Liver (tissue), 9 donors: ENCODE data around the gene FOXK1. TPM values are rescaled to one million over a fixed set of nuclear protein-coding genes. Genes with fewer than 3 reads are reported as not detected.
A peak's percentile ranks its signal among the peaks of the same experiment; 100 is the strongest.

Source experiments
- DNase-seq: peaks from one replicate; pipeline ENCODE4 v3.0.0-alpha.2; 2017; ENCODE audit warnings: low spot score
- H3K27ac ChIP-seq, 2 donors: one replicate each; pipeline ENCODE4 v1.7.0; 2013; ENCODE audit warnings: inconsistent platforms in 2 of 2, low read length in 2 of 2, control low read depth in 1 of 2, low read depth in 1 of 2, mild to moderate bottlenecking in 1 of 2
- H3K27me3 ChIP-seq, 4 donors: one replicate each; pipeline versions ENCODE4 v1.6.1 to v1.7.0; 2013; ENCODE audit warnings: low read length in 3 of 4, inconsistent platforms in 1 of 4, mild to moderate bottlenecking in 1 of 4, moderate library complexity in 1 of 4; ENCODE audit not compliant: control insufficient read depth in 4 of 4, insufficient read depth in 4 of 4
- H3K36me3 ChIP-seq, 4 donors: one replicate each; pipeline versions ENCODE4 v1.6.1 to v1.7.0; 2013; ENCODE audit warnings: low read length in 3 of 4, mild to moderate bottlenecking in 3 of 4, low read depth in 1 of 4, moderate library complexity in 1 of 4; ENCODE audit not compliant: control insufficient read depth in 4 of 4, insufficient read depth in 3 of 4
- H3K4me1 ChIP-seq, 4 donors: one replicate each; pipeline versions ENCODE4 v1.6.1 to v1.7.0; 2013; ENCODE audit warnings: low read length in 3 of 4, mild to moderate bottlenecking in 3 of 4, moderate library complexity in 1 of 4; ENCODE audit not compliant: control insufficient read depth in 4 of 4, insufficient read depth in 4 of 4
- H3K4me3 ChIP-seq, 3 donors: one replicate each; pipeline versions ENCODE4 v1.6.1 to v1.7.0; 2013; ENCODE audit warnings: low read length in 3 of 3, control low read depth in 1 of 3, low read depth in 1 of 3, mild to moderate bottlenecking in 1 of 3
- H3K9ac ChIP-seq, 2 donors: one replicate each; pipeline ENCODE4 v1.7.0; 2013; ENCODE audit warnings: low read length in 2 of 2, mild to moderate bottlenecking in 2 of 2, moderate library complexity in 2 of 2, control low read depth in 1 of 2, low read depth in 1 of 2
- H3K9me3 ChIP-seq, 4 donors: one replicate each; pipeline versions ENCODE4 v1.6.1 to v1.7.0; 2013; ENCODE audit warnings: low read length in 3 of 4; ENCODE audit not compliant: control insufficient read depth in 4 of 4
- ATF3 ChIP-seq: IDR thresholded peaks from 2 replicates; pipeline ENCODE4 v1.6.1; 2016; ENCODE audit warnings: antibody characterized with exemption
- CTCF ChIP-seq: fragments of 150-350 bp; IDR thresholded peaks from 2 replicates; pipeline ENCODE4 v1.5.1; 2017; ENCODE audit warnings: improper control_type of control experiment, low read depth, low read length; ENCODE audit not compliant: missing input control
- EGR1 ChIP-seq, 2 donors: IDR thresholded peaks; 2 replicates each; pipeline ENCODE4 v1.6.1; 2016 to 2018; ENCODE audit warnings: antibody characterized with exemption in 2 of 2, low read depth in 2 of 2
- FOXA1 ChIP-seq: IDR thresholded peaks from 2 replicates; pipeline ENCODE4 v1.6.1; 2016; ENCODE audit warnings: antibody characterized with exemption
- FOXA2 ChIP-seq: IDR thresholded peaks from 2 replicates; pipeline ENCODE4 v1.6.1; 2016; ENCODE audit warnings: antibody characterized with exemption
- GABPA ChIP-seq, 2 donors: IDR thresholded peaks in 1 of 2; conservative IDR thresholded peaks in 1 of 2; 2 replicates each; pipeline ENCODE4 v1.6.1; 2016; ENCODE audit warnings: antibody characterized with exemption in 2 of 2, mild to moderate bottlenecking in 1 of 2, moderate library complexity in 1 of 2
- HNF4A ChIP-seq, 2 donors: conservative IDR thresholded peaks; 2 replicates each; pipeline ENCODE4 v1.6.1; 2016; ENCODE audit warnings: antibody characterized with exemption in 2 of 2, mild to moderate bottlenecking in 2 of 2
- HNF4G ChIP-seq: IDR thresholded peaks from 2 replicates; pipeline ENCODE4 v1.6.1; 2016; ENCODE audit warnings: antibody characterized with exemption
- JUND ChIP-seq, 2 donors: IDR thresholded peaks; 2 replicates each; pipeline ENCODE4 v1.6.1; 2016; ENCODE audit warnings: antibody characterized with exemption in 2 of 2
- NR2F2 ChIP-seq: IDR thresholded peaks from 2 replicates; pipeline ENCODE4 v1.6.1; 2016; ENCODE audit warnings: antibody characterized with exemption
- RAD21 ChIP-seq, 2 donors: IDR thresholded peaks; 2 replicates each; pipeline ENCODE4 v1.6.1; 2016; ENCODE audit warnings: antibody characterized with exemption in 2 of 2, mild to moderate bottlenecking in 2 of 2
- REST ChIP-seq: IDR thresholded peaks from 2 replicates; pipeline ENCODE4 v1.6.1; 2016; ENCODE audit warnings: antibody characterized with exemption, mild to moderate bottlenecking
- RXRA ChIP-seq, 2 donors: IDR thresholded peaks; 2 replicates each; pipeline ENCODE4 v1.6.1; 2017 to 2018; ENCODE audit warnings: antibody characterized with exemption in 2 of 2, mild to moderate bottlenecking in 1 of 2
- SP1 ChIP-seq: IDR thresholded peaks from 2 replicates; pipeline ENCODE4 v1.6.1; 2018; ENCODE audit warnings: antibody characterized with exemption, mild to moderate bottlenecking
- TAF1 ChIP-seq: conservative IDR thresholded peaks from 2 replicates; pipeline ENCODE4 v1.6.1; 2016; ENCODE audit warnings: antibody characterized with exemption, mild to moderate bottlenecking
- YY1 ChIP-seq: IDR thresholded peaks from 2 replicates; pipeline ENCODE4 v1.6.1; 2016; ENCODE audit warnings: antibody characterized with exemption, mild to moderate bottlenecking
- WGBS: extraction: QIAGEN DNeasy Blood & Tissue Kit; methylation state at CpG from one replicate; pipeline ENCODE4 v1.1.7; 2013; 5-methylcytosine and 5-hydroxymethylcytosine counted together
- polyA plus RNA-seq, 2 donors: library from polyadenylated mRNA; stranded (reverse) in 1 of 2; unstranded in 1 of 2; fragments of 200-250 nt in 1 of 2; fragments of >200 nt in 1 of 2; fragmentation: Nextera tagmentation in 1 of 2; extraction: Ambion mirVana in 1 of 2; gene quantifications; one replicate each; pipeline versions ENCODE4 v1.2.1 to v1.2.3, GENCODE V29; 2013 to 2015
- total RNA-seq, 2 donors: library from RNA; depleted of rRNA; stranded (reverse); fragments of >200 nt; gene quantifications; one replicate each; pipeline ENCODE4 v1.2.3, GENCODE V29; 2014
- TF ChIP-seq, protein P1 (sequence below): IDR thresholded peaks from 2 replicates; pipeline ENCODE4 v1.6.1; 2016; ENCODE audit warnings: antibody characterized with exemption
- TF ChIP-seq, protein P2 (sequence below): IDR thresholded peaks from 2 replicates; pipeline ENCODE4 v1.6.1; 2016; ENCODE audit warnings: antibody characterized with exemption
- donor health status: healthy.
- donor health status: healthy.
- donor health status: healthy.
- donor health status: healthy.
- donor health status: healthy.

Gene FOXK1
- total and polyA plus RNA-seq, 4 donors: 1.2 to 8.5 (median 4.4) TPM

GRCh38 chr7:4744391-4745264, 62.5 kb downstream of the FOXK1 start:
- 29% methylated on average over 31 of the region's 31 CpGs for WGBS
- no peaks in the 10 kb centered on the region for H3K9me3 ChIP-seq
- H3K27me3 ChIP-seq: no peaks in the 10 kb centered on the region
- TF ChIP-seq FOXA2: peak; percentile 78
- peak; percentile 86 to 94 for TF ChIP-seq EGR1 (IDR thresholded peaks at IDR 0.05; ENCODE audit: low read depth in 2 of 2)
- peak; percentile 33 to 45 for TF ChIP-seq HNF4A (conservative IDR thresholded peaks at IDR 0.05)
- peak; percentile 87 for TF ChIP-seq FOXA1
- TF ChIP-seq CTCF: no peak
- TF ChIP-seq JUND (IDR thresholded peaks at IDR 0.05): peak; percentile 29 to 58
- TF ChIP-seq GABPA (IDR thresholded peaks at IDR 0.05 in 1 of 2, conservative IDR thresholded peaks at IDR 0.05 in 1 of 2): peak in 1 of 2 donors; percentile 34
- peak; percentile 67 to 68 for TF ChIP-seq RXRA (IDR thresholded peaks at IDR 0.05)
- peak; percentile 86 for TF ChIP-seq SP1
- peak; percentile 72 for TF ChIP-seq TAF1
- no peak for TF ChIP-seq ATF3
- no peak for TF ChIP-seq HNF4G
- TF ChIP-seq NR2F2: peak; percentile 63
- peak; percentile 86 for TF ChIP-seq REST
- TF ChIP-seq, protein P1, sequence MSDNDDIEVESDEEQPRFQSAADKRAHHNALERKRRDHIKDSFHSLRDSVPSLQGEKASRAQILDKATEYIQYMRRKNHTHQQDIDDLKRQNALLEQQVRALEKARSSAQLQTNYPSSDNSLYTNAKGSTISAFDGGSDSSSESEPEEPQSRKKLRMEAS: peak; percentile 66
- TF ChIP-seq, protein P2, sequence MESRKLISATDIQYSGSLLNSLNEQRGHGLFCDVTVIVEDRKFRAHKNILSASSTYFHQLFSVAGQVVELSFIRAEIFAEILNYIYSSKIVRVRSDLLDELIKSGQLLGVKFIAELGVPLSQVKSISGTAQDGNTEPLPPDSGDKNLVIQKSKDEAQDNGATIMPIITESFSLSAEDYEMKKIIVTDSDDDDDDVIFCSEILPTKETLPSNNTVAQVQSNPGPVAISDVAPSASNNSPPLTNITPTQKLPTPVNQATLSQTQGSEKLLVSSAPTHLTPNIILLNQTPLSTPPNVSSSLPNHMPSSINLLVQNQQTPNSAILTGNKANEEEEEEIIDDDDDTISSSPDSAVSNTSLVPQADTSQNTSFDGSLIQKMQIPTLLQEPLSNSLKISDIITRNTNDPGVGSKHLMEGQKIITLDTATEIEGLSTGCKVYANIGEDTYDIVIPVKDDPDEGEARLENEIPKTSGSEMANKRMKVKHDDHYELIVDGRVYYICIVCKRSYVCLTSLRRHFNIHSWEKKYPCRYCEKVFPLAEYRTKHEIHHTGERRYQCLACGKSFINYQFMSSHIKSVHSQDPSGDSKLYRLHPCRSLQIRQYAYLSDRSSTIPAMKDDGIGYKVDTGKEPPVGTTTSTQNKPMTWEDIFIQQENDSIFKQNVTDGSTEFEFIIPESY: no peak
- no peak for TF ChIP-seq YY1
- TF ChIP-seq RAD21 (IDR thresholded peaks at IDR 0.05): peak; percentile 30 to 60
- peak overlapping the region in 1 of 3 donors; percentile 39 for H3K4me3 ChIP-seq
- peak; percentile 88 for DNase-seq
- peak overlapping the region; percentile 17 to 36 for H3K9ac ChIP-seq
- peaks cover 0 to 10% (median 4%) of the 10 kb centered on the region in 4 donors for H3K36me3 ChIP-seq
- peaks cover 11 to 26% (median 17%) of the 10 kb centered on the region in 4 donors for H3K4me1 ChIP-seq
- H3K27ac ChIP-seq: peak overlapping the region; percentile 84 to 93
